Hippocampal formation (tissue), 2 donors: ENCODE data around the gene COL23A1.

Experiments used
- DNase-seq, 2 donors: peaks; one replicate each; lab custom pipeline; 2025; lab: John Stamatoyannopoulos, UW

Gene COL23A1

DNA sequence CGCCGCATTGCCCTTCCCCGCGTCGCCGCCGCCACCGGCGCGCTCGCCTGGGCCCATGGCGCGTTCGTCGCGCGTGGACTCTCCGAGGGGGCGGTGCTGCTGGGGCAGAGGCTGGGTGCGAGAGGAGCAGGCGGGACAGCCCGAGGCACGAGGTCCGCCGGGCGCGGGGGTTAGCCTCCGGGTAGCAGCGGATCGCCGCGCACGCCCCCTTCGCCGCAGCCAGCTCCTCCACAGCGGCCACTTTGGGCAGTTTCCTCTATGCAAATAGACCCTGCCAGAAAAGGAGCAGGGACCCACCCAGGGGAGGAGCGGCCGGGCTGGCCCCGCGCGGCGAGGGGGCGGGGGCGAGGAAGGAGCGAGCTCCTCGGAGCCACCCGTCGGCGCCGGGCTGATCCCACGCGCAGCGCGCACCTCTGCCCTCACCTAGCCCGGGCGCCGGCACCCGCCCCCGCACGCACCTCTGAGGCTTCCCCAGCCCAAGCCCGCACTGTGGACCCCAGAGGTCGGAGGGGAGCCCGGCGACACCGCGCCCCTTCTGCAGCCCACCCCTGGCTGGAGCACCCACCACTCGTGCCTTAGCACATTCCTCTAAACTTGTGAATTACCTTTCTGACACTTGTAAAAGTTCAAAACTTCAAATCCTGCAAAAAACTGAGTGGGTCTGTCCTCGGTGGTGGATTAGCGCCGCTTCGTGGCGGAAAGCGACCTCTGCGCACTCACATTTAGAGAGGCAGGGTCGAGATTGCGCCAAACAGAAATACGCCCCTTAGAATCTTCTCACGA lies at the start of gene COL23A1:
Gene COL23A1 (minus strand): TSS at position 253 of the 783 bp plus-strand sequence.
- no peak for DNase-seq

DNA sequence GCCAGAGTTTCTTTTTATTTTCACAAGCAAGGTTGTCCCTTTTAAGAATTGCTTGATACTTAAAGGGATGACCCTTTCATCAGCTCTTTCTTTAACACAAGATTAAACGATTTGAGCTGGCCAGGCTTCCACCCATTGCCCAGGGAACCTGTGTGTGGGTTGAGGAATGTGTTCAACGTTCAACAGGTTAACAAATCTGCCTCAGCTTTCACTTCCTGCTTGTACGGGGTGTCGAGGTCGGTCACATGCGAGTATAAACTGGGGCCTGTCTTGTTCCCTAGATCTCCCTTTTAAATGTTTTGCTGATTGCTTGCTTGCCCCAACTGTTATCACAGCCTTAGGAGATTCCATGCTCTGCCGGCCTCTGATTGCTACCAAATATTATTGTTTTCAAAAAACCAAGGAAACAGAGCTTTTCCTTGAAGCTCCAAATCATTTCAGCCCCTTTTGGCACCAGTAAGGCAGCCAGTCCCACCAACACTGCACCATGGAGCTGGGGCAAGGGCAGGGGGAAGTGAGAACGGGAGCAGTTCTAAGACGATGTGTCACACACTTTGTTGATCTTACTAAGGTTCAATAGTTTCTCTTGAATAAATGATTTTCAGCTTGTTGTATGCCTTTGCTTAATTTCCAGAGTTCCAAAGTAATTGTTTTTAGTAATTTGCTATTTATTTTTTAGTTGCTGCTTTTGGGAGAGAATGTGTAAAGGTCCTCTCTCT lies 47.3 kb upstream of the COL23A1 start:
- DNase-seq, result no peak

DNA sequence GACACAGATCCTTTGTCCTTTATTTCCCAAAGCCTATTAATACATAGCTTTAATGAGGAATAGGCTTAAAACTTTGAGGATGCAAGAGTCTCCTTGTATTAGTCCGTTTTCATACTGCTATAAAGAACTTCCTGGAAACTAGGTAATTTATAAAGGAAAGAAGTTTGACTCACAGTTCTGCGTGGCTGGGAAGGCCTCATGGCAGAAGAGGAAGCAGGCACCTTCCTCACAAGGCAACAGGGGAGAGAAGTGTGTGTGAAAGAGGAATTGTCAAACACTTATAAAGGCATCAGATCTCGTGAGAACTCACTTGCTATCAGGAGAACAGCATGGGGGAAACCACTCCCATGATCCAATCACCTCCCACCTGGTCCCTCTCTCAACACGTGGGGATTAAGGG lies 42.1 kb upstream of the COL23A1 start:
- DNase-seq, result no peak

DNA sequence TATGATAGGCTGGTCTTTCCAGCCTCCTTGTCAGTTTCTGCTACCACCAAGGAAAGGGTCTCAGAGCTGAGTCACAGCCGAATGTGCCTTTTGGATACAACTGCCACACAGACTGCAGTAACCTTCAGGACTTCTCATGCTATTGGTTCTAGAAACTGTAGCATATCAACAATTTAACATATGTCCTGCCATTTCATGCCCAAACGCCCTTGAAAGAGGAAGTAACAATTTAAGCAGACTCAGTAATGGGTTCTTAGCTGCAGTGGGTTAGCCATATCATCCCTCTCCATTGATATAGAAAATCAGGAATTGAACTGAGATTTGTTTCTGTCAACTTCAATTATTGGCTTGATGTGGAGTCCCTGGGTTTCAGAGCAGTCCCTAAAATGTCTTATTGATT lies 40.8 kb upstream of the COL23A1 start:
- no peak for DNase-seq

DNA sequence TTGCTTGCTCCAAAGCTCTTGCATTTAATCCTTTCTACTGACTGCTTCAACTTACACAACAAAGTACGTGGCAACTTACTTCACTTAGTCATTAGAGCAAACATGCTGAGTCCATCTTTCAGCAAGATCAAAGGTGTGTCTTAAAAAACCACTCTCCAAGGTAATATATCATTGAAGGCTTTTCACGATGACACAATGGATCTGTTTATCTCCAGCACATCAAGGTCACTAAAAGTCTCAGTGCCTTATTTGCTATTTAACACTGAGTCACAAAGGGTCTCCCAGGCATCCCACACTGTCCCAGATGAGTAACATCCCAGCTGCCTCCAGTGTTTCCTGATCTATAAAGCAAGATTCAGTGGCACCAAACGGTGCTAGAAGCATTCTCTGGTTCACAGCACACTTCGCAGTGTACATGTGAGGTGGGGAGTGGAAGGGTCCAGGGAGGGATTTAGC lies 40.3 kb upstream of the COL23A1 start:
- DNase-seq, result no peak

DNA sequence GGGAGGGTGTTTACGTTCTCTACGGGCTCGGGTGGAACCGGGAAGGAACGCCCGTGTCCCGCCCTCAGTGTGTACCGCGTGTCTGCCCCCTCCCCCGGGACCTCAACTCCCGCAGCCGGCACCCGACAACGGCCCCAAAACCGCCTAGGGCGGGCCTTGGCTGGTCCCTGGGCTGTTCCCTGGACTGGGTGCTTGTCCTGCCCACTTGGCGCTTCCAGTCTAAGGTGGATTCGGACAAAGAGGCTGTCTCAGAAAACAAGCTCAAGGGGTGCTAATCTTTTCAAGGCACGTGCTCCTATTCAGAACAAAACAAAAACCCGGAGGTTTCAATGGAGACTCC lies 37.0 kb upstream of the COL23A1 start:
- no peak for DNase-seq

DNA sequence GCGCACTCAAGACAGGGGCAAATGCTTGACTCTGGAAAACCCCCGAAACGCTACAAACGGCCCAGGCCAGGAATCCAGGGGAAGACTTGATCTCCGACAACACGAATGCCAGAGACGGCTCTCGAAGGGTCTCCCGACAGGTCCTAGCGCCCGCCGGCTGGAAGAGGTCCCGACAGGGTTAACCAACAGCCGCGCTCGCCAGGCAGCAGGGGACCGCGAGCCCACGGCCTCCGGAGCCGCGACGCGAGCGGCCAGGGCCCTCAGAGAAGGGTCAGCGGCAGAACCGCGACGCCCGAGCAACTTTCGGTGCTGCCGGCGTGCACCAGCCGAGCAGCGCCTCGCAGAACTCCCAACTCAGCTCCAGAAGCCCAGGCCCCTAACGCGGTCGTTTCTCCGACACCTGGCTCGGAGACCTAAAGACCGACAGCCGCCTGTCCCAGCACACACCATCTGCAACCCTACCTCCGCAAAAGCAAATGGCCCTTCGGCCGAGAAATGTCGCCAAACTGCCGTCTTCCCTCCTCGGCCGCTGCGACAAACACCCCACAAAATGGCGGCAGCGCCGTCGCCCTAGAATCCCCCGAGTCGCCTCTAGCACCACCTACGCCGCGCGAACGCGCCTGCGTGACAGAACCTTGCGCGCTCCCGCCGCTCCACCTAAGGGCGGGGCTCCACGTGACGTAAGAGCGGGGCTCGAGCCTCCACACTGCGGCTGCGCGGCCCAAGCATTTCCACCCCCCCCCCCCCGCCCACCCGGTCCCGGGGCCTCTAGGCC lies 36.5 kb upstream of the COL23A1 start, which contains the start of gene CLK4:
Gene CLK4 (minus strand): TSS at position 567 of the 775 bp plus-strand sequence. CDS start 3,634 bp downstream, outside the sequence.
- DNase-seq, result peak; percentile 89 to 93

DNA sequence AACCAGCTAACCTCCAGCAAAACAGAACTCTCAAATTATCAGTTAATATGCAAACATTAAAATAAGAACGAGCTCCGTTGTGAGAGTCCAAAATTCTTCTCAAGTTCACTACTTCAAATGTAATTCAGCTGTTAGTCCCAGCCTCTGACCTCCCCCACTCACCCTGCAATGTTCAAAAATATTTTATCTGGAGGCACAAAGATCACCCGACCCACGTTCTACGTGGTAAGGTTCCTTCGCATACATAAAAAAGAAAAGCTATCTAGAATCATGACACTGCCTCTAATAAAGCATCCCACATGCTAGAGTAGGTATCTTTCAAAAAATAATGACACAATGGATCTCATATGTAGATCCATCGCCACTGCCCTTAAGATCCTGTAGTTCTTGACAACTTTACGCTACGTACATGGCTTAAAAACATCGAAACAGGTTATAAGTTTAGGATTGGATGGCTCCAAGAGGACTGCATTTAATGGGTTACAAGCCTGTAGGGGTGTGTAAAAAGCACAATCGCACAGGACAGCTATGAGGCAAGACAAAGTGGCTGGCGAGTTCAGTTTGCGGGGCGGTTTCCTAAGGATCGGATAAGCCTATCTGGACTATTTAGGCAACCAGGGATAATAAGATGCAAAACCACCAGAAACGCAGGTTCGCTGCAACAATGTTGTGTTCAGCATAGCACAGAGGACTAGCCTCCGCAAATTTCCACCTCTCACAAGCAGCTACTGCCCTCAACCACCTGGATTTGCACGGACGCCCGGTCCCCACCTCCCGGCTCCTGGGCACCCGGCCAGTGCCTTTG lies 35.7 kb upstream of the COL23A1 start:
- no peak for DNase-seq

DNA sequence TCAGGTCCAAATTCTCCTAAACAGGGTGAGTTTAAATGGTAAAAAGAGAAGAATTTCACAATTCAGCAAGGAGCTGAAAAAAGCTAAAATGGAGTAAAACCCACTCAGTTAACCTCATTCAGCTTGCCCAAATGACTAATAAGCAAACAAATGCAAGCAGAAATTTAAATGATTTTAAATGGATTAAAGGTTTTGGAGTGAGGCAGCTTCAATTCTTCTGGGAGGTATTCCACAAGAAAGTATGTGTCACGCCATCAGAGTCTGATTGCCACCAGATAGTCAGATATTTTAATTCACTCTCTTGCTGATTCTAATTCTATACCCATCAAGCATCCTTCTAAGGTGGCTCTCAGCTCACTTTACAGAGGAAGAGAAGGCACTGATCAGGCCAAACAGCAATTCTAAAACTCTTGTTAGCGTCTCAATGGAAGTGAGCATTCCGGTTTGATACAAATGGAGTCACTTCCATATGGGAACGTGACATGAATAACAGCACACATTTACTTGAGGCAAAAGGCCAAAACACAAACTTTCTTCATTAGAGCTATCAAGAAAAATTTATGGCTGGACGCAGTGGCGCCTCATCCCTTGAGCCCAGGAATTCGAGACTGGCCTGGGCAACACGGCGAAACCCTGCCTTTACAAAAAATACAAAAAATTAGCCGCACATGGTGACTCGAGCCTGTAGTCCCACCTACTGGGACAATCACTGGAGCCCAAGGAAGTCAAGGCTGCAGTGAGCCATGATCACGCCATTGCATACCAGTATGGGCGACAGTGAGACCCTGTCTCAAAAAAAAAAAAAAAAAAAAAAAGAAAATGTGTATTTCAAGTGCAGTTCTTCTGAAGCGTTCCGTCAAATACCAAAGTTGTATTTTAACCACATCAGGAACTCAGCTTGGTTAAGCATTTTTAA lies 34.7 kb upstream of the COL23A1 start:
- peak in 1 of 2 donors; percentile 3 for DNase-seq

DNA sequence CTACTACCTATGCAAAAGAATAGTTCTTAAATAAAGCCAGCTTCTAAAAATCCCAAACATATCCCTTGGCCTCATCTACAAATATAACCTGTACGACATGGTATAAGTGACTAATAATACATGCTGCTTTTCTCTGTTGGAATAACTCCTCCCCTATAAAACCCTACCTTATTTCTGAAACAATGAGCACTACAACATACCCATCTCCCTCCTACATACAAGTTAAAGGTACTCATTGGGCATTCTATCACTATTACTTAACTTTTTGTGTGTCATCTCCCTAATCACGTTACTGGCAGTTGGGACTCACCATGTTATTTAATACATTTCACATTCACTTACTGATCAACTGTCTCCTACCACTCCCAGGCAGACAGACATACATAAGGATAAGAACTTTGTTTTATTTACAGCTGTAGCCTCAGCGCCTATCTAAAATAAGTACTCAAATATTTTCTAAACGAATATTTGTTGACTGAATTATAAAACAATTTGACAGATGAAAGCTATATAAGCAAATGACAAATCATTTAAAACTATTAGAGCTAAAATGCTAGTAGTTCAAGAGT lies 32.6 kb upstream of the COL23A1 start:
- no peak for DNase-seq

DNA sequence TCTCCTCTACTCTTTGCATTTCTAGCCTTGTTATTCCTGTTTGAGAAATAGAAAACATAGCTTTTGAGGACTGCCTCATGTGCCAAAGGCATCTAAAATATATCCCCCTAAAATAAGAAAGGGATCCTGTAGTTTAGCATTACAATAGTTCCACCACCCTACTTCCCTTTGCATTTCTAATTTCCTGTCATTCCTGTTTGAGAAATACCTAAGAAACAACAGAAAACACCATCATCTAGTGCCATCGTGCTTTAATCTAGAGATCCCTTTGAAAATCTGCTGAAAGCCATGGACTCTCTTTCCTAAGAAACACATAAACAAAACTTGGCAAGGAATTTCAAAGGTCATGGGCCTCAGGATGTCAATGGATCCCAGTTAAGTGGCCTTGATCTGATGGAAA lies 29.2 kb upstream of the COL23A1 start:
- DNase-seq, result no peak

DNA sequence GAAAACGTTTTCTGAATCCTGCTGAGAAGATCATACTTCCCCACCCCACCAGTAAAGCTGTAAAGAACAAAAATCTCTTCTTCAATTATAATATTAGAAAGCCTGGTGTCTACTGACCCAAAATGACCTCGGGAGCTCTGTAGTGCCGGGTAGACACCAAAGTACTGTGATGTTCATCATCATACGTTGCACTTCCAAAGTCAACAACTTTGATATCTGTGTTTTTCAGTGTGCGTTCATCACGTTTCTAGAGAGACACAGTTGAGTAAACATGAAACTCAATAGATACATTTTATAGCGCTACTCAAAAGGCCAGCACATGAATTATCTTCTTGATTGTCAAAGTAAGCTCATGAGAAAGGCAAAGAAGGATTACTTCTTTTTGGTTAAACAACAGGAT lies 22.1 kb upstream of the COL23A1 start:
- no peak for DNase-seq

DNA sequence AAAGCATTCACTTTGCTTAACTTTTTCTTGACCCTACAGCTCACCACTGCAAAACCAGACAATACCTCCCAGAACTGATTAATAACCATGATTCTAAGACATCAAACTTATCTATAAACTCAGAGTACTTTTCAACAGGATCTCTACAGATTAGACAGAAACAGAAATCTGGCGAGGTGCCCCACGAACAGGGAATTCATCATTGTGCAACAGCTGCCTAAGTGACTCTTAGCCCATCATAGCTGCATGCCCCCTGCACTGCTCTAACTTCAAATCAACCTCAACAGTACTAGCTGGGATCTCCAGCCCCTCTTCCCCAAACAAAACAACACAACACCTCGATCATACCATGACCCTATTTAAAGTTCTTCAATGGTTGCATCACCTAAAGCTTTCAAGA lies 16.1 kb upstream of the COL23A1 start:
- DNase-seq, result no peak

DNA sequence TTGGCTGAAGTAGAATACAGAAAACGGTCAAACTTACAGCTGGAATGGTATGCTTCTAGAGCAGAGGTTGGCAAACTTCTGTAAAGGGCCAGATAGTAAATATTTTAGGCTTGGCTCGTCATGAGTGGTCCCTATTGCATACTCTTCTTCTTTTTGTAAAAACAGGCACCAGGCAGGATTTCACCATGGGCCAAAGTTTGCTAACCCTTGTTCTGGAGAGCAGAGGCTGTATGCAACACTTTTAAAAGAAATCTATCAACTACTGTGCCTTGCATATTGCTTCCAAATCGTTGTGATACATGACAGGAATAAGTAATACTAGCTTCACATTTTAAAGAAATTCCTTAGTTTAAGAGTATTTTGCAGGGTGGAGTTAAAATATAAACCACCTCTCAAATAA lies 15.6 kb upstream of the COL23A1 start:
- DNase-seq, result no peak

DNA sequence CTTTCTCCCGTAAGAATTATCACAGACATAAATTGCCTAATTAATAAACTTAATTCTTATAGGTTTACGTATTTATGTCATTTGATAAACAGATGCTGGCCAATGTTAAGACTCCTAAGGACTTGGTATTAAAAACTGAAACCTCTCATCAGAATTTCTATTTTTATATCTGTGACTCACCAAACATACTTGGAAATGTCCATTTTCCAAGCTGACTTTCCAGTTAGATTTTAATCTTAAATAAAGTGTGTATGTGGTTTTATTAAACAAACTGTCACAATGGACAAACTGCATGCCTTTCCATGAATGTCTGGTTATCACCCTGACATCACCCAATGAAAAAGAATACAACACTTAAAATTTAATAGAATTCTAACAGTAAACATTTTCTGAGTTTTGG lies 12.6 kb upstream of the COL23A1 start:
- no peak for DNase-seq

DNA sequence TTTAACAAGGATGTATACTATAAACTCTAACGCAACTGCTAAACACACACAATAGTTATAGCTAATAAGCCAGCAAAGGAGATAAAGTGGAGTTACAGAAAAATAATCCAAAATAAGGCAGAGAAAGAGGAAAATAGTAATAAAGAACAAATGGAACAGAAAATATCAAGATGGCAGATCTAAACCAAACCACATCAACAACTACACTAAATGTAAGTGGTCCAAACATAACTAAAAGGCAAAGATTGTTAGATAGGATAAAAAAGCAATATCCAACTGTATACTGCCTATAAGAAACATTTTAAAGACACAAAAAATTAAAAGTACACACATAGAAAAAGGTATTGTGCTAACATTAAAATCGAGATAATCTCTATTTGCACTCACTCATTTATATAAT lies 5.6 kb upstream of the COL23A1 start:
- no peak for DNase-seq

DNA sequence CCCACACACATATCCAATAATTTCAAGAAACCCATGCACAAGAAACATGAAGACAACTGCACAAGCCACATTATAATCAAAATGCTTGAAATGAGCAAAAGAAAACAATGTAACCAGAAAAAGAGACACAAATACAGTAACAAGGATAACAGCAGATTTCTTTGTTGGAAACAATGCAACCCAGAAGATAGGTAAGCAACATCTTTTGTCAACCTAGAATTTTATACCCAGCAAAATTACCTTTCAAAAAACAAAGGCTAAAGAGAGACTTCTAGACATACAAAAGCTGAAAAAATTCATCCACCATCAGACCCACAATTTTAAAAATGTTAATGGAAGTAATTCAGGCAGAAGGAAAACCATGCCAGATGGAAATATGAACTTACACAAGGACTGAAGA lies 5.0 kb upstream of the COL23A1 start:
- DNase-seq, result no peak

DNA sequence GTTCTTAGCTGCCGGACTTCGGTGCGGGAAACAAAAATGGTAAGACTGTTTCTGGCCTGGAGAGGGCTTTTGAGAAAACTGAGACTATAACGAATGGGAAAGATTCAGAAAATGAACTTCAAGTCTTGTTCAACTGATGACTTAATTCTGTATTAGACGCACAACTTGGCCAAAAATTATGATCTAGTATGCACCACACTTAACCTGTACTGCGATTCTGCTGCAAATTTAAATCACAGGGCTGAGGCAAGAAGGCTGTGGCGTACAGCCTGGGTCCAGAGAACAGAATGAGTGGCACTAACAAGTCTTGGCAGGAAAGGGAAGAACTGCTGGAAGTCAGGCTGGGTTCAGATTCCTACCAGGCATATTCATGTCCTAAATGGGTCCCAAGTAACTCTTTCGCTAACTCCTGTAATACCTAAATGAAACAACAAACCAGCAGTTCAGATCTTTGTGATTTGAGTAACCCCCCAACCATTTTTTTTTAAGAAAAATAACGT lies 781 bp upstream of the COL23A1 start:
- no peak for DNase-seq

DNA sequence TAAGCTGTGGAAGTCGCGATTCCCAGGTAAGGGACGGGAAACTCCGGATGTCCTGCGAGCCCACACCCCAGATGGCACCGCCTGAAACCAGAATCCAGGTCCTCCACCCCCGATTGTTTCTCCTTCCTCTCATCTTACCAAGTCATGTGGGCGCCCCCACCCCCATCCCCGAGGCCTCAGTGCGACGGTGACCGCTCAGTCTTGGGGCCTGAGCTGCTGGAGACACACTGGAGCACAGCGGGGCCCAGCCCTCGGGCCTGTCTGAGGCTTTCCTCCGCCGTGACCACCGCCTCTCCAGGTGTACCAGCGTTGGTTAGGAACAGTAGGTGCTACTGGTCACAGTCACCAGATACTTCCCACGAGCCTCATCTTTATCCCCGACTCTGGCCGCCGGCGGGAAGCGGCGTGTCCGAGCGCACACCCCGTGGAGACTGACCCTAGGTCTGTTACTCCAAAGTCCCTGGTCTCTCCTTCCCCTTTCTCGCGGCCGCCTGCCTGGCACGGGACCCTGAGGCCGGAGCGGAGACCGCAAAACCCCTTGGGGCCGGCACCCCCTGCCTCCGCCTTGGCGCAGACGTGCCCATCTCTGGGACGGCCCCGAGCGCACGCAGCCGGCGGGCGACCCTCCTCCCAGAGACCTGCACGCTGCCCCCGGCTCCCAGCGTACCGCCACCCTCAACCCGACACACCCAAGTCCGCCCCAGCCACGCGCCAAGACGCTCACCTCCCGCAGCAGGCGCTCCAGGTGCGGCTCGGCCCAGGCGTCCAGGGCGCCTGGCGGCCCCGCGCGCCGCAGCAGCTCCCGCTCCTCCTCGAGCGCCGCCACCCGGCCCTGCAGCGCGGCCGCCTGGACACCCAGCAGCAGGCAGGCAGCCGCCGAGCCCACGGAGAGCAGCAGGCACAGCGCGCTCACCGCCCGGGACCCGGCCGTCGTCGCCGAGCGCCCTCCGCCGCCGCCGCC lies 733 bp downstream of the COL23A1 start:
- no peak for DNase-seq
